Activated T-cell treated with anti-CD3 and anti-CD28 coated beads, Interleukin-2, amount 50 U/mL, for 1 hour (primary cell): Measurements from ENCODE around the gene COPRS.
"Not testable (repeated sequence)": the region's sequence is repeated elsewhere in the genome, so short reads cannot be mapped to it uniquely, and the experiment has no call there.

Experiments used
- DNase-seq: peaks from one replicate; pipeline ENCODE4 v3.0.0-alpha.2; 2020

Gene COPRS

DNA sequence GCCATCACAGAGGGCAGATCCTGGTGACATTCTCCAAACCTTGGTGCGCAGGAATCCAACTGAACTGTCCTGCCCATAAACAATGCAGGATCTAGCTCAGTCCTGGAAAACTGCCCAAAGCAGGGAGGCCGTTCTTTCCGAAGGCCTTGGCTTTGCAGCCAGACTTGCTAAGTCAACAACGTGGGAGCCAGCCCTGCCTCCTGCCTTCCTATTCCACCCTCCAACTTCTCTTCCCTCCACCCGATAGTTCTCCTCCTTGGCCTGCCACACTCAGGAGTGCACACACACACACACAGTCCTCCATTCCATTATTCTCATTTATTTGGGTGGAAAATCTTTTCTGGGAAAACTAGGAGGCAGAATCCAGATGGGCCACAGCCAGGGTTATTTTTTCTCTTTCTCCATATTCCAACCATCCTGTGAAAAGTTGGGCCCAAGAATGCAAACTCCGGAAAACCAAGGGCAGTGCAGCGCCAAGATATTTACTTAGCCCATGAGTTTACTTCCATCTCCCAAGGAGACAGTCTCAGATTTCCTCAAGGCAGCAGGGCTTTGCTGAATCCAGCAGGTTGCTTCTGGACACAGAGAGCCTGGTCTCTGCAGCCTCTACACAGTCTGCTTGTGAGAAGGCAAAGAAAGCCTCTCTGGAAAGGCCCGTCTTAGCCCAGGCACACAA lies 15.8 kb downstream of the COPRS start:
- DNase-seq = no peak

DNA sequence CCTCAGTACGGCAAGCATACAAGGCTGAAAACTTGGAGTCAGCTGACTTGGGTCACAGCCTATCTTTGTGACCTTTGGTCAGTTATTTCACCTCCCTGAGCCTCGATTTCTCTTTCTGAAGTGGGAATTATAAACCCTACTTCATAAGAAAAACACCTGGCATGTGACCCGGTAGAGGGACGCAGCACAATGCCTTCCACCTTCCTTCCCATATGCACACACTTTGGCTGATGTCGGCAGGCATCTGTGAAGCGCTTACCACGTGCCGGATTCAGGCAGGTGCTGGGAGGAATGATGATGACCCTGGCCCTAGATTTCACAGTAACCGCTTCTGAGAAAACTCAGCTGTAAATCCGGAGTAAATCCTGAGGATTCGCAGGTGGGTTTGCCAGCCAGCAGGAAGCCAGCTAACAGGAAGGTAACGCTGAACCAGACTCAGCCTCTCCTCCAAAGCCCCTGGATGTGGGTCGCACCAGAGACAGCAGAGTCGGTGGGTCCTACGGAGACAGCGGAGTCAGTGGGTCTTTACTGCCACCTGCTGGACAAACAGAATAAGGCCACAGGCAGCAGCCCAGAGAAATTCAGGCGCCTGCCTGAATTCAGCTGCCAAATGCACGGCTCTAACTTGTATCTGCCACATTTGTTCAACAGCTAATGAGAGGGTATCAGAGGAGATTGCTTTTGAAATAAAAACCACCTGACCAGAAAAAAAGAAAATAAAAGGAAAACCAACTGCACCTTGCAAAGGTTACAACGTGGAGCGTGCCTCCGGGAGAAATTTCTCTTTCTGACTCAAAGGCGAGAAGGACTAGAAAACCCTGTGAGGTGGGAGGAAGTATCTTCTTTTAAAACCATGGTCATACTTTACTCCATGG lies 16.6 kb downstream of the COPRS start:
- peak; percentile 64 for DNase-seq

DNA sequence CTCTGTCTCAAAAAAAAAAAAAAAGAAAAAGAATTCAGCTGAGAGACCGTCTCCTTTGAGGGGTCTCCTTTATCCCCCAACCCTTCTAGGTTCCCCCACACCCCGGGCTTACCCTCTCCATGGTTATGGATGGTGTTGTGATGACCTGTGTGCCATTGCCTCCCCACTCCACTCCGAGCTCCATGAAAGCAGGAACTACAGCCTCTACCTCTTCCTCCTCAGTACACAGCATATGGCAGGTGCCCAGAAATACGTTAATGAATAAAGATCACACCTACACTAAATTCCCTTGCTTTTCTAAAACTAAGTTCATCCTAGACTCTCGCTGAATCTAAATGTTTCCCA lies 17.2 kb downstream of the COPRS start:
- DNase-seq = no peak

DNA sequence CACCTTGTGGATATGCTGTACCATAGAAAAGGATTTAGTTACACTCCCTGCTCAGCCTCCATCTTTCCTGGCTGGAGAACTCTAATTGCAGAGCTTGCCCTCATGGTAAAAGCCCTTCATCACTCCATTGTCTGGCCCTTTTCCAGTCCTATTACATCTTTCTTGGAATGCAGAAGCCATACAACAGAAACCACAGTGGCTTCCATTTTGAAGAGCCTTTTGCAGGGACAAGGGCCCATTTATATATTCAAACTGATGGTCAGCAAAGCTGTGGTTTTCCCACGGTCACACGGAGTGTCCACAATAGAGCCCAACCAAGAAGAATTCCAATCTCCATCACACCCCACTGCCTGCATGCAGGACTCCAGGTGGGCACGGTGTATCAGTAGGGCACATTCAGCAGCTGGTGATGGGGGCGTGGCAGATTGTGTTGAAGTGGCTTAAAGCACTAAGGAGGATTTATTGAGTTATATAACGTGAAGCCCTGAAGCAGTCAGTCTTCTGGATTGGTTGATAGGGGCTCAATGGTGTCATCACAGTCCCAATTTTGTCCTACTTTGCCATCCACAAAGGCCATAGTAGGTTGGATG lies 20.3 kb downstream of the COPRS start:
- no peak for DNase-seq

DNA sequence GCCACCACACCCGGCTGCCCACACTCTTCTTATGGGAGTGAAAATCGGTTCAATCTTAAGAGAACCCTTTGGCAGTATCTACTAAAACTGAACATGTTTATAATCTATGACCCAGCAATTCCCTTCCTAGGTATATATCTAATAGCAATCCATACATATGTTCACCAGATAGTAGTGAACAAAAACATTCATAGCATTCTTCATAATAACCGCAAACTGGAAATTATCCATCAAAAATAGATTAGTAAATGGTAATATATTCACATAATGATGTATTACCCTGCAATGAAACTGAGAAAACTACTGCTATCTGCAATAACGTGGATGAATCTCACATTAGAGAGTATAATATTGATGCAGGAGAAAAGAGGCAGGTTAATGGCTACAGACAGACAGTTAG lies 23.1 kb downstream of the COPRS start:
- DNase-seq = no peak

DNA sequence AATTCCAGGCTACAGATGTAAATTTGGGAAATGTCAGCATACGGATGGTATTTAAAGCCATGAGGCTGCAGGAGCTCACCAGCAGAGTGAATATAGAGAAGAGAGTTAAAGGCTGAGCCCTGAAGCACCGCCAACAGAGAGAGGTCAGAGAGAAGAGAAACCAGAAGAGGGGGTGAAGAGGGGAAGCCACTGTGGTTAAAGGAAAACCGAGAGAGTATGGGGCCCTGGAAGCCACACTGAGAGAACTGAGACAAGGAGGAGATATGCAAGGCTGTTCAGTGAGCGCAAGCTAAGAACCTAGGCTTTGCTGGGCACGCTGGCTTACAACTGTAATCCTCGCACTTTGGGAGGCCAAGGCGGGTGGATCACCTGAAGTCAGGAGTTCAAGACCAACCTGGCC lies 24.6 kb downstream of the COPRS start:
- no peak for DNase-seq

DNA sequence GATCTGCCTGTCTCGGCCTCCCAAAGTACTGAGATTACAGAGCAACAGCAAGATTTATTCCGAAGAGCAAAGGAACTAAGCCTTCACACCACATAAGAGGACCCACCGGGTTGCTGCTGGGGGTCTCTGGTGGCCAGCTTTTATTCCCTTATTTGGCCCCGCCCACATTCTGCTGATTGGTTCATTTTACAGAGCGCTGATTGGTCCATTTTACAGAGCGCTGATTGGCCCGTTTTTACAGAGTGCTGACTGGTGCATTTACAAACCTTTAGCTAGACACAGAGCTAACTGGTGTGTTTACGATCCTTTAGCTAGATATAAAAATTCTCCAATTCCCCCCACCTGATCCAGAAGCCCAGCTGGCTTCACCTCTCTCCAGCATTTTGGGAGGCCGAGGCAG lies 26.3 kb downstream of the COPRS start:
- DNase-seq = no peak

DNA sequence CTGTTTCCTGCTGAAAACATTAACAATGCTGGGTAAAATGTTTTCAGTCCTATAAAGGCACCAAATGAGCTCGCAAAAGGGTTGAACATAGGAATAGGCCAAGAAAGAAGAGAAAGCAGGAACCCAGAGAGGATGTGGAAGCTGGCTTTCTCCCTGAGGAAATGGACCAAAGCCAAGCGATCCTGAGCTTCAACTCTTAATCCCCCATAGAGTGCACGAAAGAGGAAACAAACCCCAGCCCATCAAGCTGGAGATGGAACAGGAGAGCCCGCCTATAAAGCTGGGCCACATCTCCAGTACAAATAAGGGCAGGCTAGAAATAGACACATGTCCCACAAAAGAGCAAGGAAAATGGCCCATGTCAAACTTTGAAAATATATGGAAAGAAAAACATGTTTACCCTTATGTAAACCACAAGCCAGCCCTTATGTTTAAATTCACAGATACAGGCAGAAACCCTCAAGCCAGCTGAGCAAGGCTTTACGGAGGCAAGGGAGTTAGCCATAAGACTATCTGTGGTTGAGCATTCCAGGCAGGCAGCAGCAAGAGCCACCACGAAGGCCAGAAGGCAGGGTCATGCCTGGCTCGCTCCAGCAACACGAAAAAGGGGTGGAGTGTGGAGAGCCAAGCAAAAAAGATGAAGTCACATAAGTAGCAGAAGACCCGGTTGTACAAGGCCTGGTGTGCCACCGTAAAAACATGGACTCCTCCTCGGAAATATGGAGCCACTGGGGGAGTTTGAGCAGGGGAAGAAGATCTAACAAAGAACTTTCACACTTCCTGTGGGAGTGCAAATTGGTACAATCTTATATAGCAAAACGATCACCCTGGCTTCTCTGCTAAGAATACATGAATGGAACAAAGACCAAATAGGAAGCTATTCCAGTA lies 27.8 kb downstream of the COPRS start:
- no peak for DNase-seq

DNA sequence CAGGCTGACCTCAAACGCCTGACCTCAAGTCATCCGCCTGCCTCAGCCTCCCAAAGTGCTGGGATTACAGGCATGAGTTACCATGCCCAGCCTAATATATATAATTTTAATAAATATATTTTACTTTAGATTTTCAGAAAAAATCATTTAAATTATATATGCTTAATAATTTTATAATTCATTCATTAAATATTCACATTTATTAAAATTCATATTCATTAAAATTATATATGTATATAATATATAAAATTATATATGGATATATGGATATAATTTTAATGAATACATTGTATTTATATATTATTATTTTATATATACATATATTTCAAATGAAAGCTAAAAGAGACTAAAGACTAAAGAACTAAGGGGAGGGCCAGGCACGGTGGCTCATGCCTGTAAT lies 29.4 kb downstream of the COPRS start:
- DNase-seq = no peak

DNA sequence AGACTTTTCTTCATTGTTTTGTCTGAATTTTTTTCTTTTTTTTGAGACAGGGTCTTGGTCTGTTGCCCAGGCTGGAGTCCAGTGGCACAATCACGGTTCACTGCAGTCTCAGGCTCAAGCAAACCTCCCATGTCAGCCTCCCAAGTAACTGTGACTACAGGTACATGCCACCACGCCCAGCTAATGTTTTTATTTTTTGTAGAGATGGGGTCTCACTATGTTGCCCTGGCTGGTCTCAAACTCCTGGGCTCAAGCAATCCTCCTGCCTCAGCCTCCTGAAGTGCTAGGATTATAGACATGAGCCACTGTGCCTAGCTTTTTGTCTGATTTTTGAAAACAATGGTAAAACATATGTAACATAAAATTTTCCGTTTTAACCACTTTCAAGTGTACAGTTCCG lies 30.1 kb downstream of the COPRS start:
- DNase-seq = not testable (repeated sequence)

DNA sequence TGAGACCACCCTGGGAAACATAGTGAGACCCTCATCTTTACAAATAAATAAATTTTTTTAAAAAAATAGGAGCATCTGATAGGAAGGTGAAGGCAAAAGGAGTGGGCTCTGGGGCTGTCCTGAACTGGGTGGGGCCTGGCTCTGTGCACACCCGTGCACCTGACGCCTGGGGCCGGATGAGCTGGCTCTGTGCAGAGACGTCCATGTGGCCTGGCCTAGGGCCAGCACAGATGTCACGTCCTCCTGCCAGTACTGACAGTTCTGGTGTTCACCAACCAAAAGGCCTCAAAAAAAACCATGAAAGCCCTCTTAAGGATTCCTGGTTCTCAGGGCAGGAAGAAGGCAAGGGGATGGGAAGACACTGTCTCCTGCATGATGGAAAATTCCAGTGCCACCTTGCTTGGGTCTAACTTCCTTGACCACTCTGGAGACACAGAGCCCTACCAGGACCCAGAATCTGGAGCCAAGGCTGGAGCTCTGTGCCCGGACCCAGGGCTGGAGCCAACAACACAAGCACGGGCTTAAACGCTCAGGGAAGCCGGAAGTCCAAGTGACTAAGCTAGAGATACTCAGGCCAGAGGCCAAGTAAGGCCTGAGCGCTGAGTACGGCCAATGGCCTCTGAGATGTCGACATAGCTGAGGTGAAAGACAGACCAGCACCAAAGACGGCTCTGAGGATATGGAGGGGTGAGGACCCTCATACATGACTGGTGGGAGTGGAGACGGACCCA lies 32.9 kb downstream of the COPRS start:
- DNase-seq = no peak

DNA sequence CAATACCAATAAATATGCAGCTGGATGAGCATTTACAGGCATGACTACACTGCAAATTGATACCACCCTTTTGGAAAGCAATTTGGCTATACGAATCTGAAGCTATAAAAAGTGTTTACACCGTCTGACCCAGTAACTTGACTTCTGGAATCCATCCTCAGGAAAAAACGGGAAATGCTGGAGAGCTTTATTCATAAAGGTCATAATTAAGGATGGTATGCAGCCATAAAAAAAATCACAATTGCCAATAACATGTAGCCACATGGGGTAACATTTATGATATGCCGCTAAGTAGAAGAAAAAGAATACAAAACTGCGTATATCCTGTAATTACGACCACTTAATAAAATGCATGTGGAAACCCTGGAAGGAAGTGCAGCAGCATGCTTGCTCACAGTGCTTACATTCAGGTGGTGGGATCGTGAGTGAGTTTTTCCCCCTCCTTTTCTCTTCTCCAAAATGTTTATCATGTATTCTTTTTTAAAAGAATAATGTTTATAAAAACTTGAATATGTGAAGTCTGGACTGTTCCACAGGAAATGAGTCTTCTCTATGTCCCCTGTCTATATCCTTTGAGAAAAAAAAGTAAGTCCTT lies 34.2 kb downstream of the COPRS start:
- DNase-seq = no peak

DNA sequence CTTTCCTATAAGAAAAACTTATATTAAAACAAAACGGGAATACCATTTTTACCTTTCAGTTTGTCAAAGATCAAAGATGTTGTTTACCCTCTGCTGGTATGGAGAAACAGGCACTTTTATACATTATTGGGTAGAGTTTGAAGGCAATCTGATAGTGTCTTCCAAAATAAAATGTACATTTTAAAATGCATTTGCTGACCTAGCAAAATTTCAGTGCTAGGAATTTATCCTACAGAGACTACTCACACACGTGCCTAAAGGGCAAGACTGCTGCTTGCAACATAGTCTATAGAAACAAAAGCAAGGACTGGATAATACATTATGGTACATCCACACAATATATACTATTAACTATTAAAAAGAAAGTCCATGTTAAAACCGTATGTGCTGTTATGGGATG lies 36.0 kb downstream of the COPRS start:
- no peak for DNase-seq

DNA sequence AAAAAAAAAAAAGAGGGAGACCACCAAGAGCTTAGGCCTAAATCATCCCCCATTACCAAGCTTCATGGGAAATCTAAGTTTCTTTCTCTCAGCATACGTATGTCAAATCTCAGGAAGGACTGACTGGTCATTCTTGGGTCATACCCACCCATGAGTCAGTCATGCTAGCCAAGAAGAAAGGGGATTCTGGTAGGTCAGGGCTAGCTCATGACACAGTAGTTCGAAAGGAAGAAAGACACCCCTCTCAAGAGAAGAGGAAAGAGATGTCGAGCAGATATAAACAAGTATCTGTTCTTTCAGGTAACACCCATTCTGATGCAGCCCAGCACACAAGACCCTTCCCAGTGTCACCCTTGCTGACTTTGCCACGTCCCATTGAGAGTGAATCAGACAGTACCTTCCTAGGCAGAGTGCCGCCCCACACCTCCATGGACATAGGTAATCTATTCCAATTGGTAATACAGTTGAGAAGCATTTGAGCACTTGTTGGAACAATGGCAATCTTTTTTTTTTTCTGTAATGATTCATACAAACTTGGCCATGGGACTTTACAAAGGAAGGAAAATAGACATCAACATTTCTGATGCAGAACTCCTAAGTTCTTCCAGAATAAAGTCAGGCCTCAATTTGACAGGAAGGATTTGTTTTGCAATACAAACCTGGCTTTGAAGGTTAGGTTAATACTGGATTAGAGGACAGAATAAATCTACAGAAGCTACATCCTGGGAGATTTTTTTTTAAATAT lies 38.2 kb downstream of the COPRS start:
- no peak for DNase-seq

DNA sequence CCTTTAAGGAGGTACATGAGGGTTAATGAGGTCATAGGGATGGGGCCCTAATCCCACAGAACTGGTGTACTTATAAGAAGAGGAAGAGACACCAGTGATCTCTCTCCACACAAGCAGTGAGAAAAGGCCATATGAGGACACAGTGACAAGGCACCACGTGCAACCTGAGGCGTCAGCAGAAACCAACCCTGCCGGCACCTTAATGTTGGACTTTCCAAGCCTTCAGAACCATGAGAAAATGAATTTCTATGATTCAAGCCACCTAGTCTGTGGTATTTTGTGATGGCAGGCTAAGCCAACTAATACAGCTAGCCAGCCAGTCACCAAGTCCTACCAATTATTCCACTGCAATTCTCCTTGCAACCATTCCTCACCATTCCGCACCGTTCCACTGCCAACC lies 39.5 kb downstream of the COPRS start:
- no peak for DNase-seq

DNA sequence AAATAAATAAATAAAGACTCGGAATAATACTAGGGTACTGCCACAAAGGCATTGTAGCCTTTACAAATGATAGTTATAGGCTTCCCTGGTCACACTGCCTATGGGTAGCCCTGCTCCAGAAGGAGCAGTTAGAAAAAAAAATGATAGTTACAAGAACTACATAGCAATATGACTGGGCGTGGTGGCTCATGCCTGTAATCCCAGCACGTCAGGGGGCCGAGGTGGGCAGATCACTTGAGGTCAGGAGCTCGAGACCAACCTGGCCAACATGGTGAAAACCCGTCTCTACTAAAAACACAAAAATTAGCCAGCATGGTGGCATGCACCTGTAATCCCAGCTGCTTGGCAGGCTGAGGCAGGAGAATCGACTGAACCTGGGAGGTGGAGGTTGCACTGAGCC lies 40.2 kb downstream of the COPRS start:
- not testable (repeated sequence) for DNase-seq

DNA sequence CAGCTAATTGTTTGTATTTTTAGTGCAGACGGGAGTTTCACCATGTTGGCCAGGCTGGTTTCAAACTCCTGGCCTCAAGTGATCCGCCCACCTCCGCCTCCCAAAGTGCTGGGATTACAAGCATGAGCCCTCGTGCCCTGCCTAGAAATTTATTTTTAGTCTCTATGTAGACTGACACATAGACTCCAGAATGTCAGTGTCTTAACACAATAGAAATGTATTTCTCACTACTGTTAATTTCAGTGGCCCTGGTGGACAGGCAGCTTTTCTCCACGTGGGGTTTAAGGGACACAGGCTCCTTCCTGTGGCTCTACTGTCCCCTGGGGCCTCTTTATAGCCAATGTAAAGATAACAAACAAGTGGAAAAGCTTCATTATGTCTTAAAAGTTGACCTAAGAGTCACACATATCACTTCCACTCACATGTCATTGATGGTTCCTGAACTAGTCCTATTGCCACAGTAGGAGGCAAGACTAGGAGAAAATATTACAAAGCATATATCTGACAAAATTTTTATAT lies 43.8 kb downstream of the COPRS start:
- DNase-seq = no peak

DNA sequence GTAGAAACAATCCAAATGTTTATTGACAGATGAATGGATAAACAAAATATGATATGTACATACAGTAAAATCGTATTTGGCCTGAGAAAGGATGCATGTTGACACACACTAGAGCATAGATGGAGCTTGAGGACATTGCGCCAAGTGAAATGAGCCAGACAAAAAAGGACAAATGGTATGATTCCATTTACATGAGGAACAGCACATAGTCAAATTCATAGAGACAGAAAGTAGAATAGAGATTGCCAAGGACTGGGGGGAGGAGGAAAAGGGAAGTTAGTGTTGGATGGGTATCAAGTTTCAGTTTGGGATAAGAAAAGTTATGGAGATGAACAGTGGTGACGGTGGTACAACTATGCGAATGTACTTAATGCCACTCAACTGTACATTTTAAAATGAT lies 47.9 kb downstream of the COPRS start:
- no peak for DNase-seq

DNA sequence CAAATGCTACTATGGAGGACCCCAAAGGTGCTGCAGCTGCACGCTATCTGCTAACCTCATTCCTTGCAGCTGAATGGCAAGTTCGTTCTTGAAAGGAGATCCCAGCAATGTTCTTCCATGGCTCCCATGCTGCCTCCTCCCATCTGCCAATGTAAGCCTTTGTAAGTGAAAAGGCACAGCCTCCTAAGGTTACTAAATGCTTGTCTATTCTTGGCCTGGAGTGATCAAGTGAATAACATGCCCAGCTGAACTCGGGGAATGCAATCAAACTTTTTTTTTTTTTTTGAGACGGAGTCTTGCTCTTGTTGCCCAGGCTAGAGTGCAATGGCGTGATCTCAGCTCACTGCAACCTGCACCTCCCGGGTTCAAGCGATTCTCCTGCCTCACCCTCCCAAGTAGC lies 49.2 kb downstream of the COPRS start:
- not testable (repeated sequence) for DNase-seq

DNA sequence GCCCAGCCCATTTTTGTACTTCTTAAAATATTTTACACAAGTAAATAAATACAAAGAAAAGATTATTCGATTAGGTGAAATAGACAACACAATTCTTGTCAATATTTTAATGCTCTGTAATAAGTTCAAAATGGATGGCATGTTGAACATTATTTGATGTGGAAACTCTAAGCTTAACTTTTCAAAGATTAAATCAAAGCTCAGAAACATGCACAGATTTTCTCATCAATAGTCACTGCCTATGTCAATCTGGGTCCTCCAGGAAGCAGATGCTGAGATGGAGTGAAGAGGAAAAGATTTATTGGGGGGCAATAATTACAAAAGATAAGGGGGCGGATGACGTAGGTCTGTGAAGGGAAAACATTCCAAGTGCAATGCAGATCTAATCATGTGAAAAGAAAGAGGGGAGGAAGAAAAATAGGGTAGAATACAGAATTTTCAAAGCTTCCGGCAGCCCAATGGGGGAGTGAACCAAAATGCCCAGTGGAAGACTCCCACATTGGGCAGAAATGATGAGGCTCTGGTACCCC lies 50.5 kb downstream of the COPRS start:
- DNase-seq = no peak

DNA sequence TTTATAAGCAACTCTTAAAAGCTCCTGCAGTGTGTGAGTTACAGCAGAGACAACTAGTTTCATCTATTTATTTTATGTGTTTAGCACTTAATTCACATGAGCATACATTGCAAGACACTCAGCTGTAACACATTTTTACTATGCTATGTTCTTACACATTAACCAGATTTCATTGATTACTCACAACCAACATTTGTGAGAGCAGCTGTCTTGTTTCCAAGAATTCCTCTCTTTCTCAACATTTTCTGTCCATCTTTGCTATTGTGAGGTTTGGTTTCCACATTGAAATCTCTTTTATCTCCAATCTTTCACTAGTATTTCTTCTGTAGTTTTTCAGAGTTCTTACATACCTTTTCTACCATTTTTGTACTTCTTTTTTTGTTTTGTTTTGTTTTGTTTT lies 51.2 kb downstream of the COPRS start:
- no peak for DNase-seq
